HEK293 (cell line): Measurements from ENCODE around the gene ME3.

Experiments used
- CTCF ChIA-PET: fragments of 350-600 bp; formaldehyde crosslinking; extraction: SDS; loops from one replicate; lab custom pipeline; 2021; ENCODE audit warnings: antibody characterized with exemption; lab: Yijun Ruan, JAX
- POLR2A ChIA-PET: fragments of 300-600 bp; formaldehyde crosslinking; extraction: SDS; loops from one replicate; lab custom pipeline; 2020; ENCODE audit warnings: antibody characterized with exemption, inconsistent platforms; lab: Yijun Ruan, JAX
- H3K27ac ChIP-seq: fragments of 200-500 bp; sonication (Bioruptor generic); 2 replicates; pipeline ENCODE4 v1.5.1; 2014; ENCODE audit warnings: low read depth, low read length, control low read depth, inconsistent platforms; ENCODE audit errors: extremely low read depth
- H3K36me3 ChIP-seq, 2 experiments: fragments of 200-500 bp in 1 of 2; sonication (Bioruptor generic) in 1 of 2; 1 replicate in 1 of 2; 2 replicates in 1 of 2; pipeline ENCODE4 v1.5.1; 2014 to 2017; ENCODE audit warnings: inconsistent platforms in 2 of 2, low read length in 2 of 2; ENCODE audit not compliant: control insufficient read depth in 2 of 2, insufficient read depth in 1 of 2
- H3K4me1 ChIP-seq: fragments of 200-500 bp; sonication (Bioruptor generic); 2 replicates; pipeline ENCODE4 v1.5.1; 2014; ENCODE audit warnings: mild to moderate bottlenecking, low read length, inconsistent platforms; ENCODE audit not compliant: control insufficient read depth, insufficient read depth
- H3K4me3 ChIP-seq: 2 replicates; pipeline ENCODE4 v1.5.1; 2011; ENCODE audit warnings: low read depth, mild to moderate bottlenecking, control low read depth, low read length, moderate library complexity
- H3K9me3 ChIP-seq: fragments of 200-500 bp; sonication (Bioruptor generic); 2 replicates; pipeline ENCODE4 v1.5.1; 2014; ENCODE audit warnings: low read depth, low read length, inconsistent platforms; ENCODE audit not compliant: control insufficient read depth, insufficient read depth
- GLI2 ChIP-seq: fragments of 450-650 bp; formaldehyde crosslinking; IDR thresholded peaks from 2 replicates; pipeline ENCODE4; 2017; ENCODE audit warnings: missing biosample characterization, missing genetic modification characterization, low read depth, borderline replicate concordance
- KLF16 ChIP-seq: fragments of 450-650 bp; formaldehyde crosslinking; IDR thresholded peaks from 2 replicates; pipeline ENCODE4 v1.5.1; 2017; ENCODE audit warnings: missing biosample characterization, missing genetic modification characterization
- OSR2 ChIP-seq: fragments of 450-650 bp; formaldehyde crosslinking; IDR thresholded peaks from 2 replicates; pipeline ENCODE4 v1.5.1; 2016; ENCODE audit warnings: missing biosample characterization, missing genetic modification characterization
- PRDM6 ChIP-seq: fragments of 450-650 bp; formaldehyde crosslinking; IDR thresholded peaks from 2 replicates; pipeline ENCODE4 v1.5.1; 2017; ENCODE audit warnings: missing biosample characterization, missing genetic modification characterization
- RBAK ChIP-seq: fragments of 450-650 bp; formaldehyde crosslinking; IDR thresholded peaks from 2 replicates; pipeline ENCODE4 v1.5.1; 2016; ENCODE audit warnings: missing biosample characterization, missing genetic modification characterization
- YY2 ChIP-seq: fragments of 450-650 bp; formaldehyde crosslinking; IDR thresholded peaks from 2 replicates; pipeline ENCODE4 v1.5.1; 2016; ENCODE audit warnings: missing biosample characterization, missing genetic modification characterization
- ZBTB21 ChIP-seq: fragments of 450-650 bp; formaldehyde crosslinking; IDR thresholded peaks from 2 replicates; pipeline ENCODE4 v1.5.1; 2017; ENCODE audit warnings: missing biosample characterization, missing genetic modification characterization
- ZNF112 ChIP-seq: fragments of 450-650 bp; formaldehyde crosslinking; IDR thresholded peaks from 2 replicates; pipeline ENCODE4 v1.5.0; 2017; ENCODE audit warnings: missing biosample characterization, missing genetic modification characterization
- ZNF175 ChIP-seq: fragments of 450-650 bp; formaldehyde crosslinking; IDR thresholded peaks from 2 replicates; pipeline ENCODE4 v1.5.1; 2016; ENCODE audit warnings: missing biosample characterization, missing genetic modification characterization
- ZNF223 ChIP-seq: fragments of 450-650 bp; formaldehyde crosslinking; IDR thresholded peaks from 2 replicates; pipeline ENCODE4 v1.5.1; 2016; ENCODE audit warnings: missing biosample characterization, missing genetic modification characterization
- ZNF518A ChIP-seq: fragments of 450-650 bp; formaldehyde crosslinking; conservative IDR thresholded peaks from 2 replicates; pipeline ENCODE4 v1.5.1; 2016; ENCODE audit warnings: low read depth, missing biosample characterization, missing genetic modification characterization
- ZNF610 ChIP-seq: fragments of 450-650 bp; formaldehyde crosslinking; IDR thresholded peaks from 2 replicates; pipeline ENCODE4 v1.5.1; 2016; ENCODE audit warnings: missing biosample characterization, missing genetic modification characterization, borderline replicate concordance
- ZNF704 ChIP-seq: fragments of 450-650 bp; formaldehyde crosslinking; IDR thresholded peaks from 2 replicates; pipeline ENCODE4 v1.5.1; 2016; ENCODE audit warnings: missing biosample characterization, missing genetic modification characterization
- ZNF791 ChIP-seq: fragments of 450-650 bp; formaldehyde crosslinking; IDR thresholded peaks from 2 replicates; pipeline ENCODE4 v1.5.1; 2016; ENCODE audit warnings: missing biosample characterization, missing genetic modification characterization
- TF ChIP-seq, protein P1 (sequence below): fragments of 450-650 bp; formaldehyde crosslinking; IDR thresholded peaks from 2 replicates; pipeline ENCODE4 v1.5.1; 2016; ENCODE audit warnings: missing biosample characterization, missing genetic modification characterization
- TF ChIP-seq, protein P2 (sequence below): fragments of 450-650 bp; formaldehyde crosslinking; IDR thresholded peaks from 2 replicates; pipeline ENCODE4 v1.5.1; 2016; ENCODE audit warnings: missing biosample characterization, missing genetic modification characterization, borderline replicate concordance

ME3 gene

DNA sequence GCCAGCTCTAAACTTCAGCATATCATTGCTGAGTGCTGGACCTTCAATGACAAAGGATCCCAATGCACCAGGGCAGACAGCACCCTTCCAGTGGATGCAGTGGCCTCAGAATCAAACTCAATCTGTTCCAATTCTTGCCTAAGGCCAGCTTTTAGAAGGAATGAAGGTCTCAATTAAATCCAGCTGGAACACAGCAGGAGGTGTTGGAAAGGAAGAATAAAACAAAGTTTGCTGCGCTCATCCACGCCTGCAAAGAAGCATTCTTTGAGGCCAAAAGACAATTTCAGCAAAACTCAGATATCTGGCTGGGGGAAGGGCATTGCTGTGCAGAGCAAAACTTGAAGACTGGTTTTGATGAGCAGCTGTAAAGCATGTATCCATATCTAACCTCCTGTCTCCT, 177.1 kb downstream of the ME3 start:
- H3K27ac ChIP-seq: no peak overlapping the region
- H3K4me1 ChIP-seq: 0 out of 2 replicates have a peak, but pooled peaks cover under 1% of the 10 kb centered on the region
- H3K36me3 ChIP-seq: no peaks in the 10 kb centered on the region
- ChIA-PET CTCF (no interaction called here), POLR2A (interaction anchor here (1.1 kb wide), 1 partner anchor 12 kb away, joined by 4 read pairs; no protein-coding TSS in a partner anchor)
- no peak overlapping the region for H3K4me3 ChIP-seq
- no peaks in the 10 kb centered on the region for H3K9me3 ChIP-seq
- TF ChIP-seq ZBTB21: no peak
- TF ChIP-seq, protein P1, sequence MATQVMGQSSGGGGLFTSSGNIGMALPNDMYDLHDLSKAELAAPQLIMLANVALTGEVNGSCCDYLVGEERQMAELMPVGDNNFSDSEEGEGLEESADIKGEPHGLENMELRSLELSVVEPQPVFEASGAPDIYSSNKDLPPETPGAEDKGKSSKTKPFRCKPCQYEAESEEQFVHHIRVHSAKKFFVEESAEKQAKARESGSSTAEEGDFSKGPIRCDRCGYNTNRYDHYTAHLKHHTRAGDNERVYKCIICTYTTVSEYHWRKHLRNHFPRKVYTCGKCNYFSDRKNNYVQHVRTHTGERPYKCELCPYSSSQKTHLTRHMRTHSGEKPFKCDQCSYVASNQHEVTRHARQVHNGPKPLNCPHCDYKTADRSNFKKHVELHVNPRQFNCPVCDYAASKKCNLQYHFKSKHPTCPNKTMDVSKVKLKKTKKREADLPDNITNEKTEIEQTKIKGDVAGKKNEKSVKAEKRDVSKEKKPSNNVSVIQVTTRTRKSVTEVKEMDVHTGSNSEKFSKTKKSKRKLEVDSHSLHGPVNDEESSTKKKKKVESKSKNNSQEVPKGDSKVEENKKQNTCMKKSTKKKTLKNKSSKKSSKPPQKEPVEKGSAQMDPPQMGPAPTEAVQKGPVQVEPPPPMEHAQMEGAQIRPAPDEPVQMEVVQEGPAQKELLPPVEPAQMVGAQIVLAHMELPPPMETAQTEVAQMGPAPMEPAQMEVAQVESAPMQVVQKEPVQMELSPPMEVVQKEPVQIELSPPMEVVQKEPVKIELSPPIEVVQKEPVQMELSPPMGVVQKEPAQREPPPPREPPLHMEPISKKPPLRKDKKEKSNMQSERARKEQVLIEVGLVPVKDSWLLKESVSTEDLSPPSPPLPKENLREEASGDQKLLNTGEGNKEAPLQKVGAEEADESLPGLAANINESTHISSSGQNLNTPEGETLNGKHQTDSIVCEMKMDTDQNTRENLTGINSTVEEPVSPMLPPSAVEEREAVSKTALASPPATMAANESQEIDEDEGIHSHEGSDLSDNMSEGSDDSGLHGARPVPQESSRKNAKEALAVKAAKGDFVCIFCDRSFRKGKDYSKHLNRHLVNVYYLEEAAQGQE (tag by site-specific recombination): peak; percentile 47; the same call in 1 of the 2 replicates

DNA sequence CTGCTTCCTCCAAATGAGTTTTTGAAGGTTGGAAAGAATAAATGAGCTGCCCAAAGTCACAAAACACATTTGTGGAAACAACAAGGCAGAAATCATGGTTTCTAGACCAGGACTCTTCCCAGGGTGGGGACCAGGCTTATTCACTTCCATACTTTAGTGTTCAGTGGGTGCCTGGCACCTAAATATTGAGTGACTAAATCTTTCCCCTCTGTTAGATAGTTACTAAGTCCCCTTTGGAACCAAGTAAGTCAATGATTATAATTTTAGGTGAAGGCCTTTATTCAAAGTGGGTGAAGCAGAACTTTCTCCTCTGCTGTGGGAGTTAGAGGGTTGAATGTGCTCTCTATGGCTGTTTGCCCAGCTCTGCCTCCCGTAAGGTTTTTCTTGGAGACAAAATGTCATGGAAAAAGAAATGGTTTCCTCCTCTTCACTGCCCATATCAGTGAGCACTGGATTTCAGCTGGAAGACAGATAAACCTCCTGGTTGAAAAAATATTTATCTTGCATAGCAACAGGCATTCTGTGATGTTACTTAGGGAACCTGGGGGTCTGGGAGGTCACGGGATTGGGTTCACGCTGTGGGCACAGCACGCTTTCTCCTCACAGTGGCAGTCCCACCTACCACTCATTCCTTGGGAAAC, 179.9 kb downstream of the ME3 start:
- no peak overlapping the region for H3K27ac ChIP-seq
- no peaks in the 10 kb centered on the region for H3K36me3 ChIP-seq
- 0 out of 2 replicates have a peak, but pooled peaks cover 2% of the 10 kb centered on the region for H3K4me1 ChIP-seq
- no peak overlapping the region for H3K4me3 ChIP-seq
- ChIA-PET CTCF (interaction anchor here (1.0 kb wide), 1 partner anchor 24 kb away, joined by 3 read pairs; no protein-coding TSS in a partner anchor), POLR2A (no interaction called here)
- no peaks in the 10 kb centered on the region for H3K9me3 ChIP-seq
- TF ChIP-seq ZNF704 (tag by site-specific recombination): no peak
- TF ChIP-seq OSR2: no peak
- no peak for TF ChIP-seq ZNF112 (tag by site-specific recombination)
- no peak for TF ChIP-seq KLF16 (tag by site-specific recombination)
- TF ChIP-seq GLI2 (tag by site-specific recombination): no peak
- TF ChIP-seq YY2 (tag by site-specific recombination): no peak
- TF ChIP-seq, protein P2, sequence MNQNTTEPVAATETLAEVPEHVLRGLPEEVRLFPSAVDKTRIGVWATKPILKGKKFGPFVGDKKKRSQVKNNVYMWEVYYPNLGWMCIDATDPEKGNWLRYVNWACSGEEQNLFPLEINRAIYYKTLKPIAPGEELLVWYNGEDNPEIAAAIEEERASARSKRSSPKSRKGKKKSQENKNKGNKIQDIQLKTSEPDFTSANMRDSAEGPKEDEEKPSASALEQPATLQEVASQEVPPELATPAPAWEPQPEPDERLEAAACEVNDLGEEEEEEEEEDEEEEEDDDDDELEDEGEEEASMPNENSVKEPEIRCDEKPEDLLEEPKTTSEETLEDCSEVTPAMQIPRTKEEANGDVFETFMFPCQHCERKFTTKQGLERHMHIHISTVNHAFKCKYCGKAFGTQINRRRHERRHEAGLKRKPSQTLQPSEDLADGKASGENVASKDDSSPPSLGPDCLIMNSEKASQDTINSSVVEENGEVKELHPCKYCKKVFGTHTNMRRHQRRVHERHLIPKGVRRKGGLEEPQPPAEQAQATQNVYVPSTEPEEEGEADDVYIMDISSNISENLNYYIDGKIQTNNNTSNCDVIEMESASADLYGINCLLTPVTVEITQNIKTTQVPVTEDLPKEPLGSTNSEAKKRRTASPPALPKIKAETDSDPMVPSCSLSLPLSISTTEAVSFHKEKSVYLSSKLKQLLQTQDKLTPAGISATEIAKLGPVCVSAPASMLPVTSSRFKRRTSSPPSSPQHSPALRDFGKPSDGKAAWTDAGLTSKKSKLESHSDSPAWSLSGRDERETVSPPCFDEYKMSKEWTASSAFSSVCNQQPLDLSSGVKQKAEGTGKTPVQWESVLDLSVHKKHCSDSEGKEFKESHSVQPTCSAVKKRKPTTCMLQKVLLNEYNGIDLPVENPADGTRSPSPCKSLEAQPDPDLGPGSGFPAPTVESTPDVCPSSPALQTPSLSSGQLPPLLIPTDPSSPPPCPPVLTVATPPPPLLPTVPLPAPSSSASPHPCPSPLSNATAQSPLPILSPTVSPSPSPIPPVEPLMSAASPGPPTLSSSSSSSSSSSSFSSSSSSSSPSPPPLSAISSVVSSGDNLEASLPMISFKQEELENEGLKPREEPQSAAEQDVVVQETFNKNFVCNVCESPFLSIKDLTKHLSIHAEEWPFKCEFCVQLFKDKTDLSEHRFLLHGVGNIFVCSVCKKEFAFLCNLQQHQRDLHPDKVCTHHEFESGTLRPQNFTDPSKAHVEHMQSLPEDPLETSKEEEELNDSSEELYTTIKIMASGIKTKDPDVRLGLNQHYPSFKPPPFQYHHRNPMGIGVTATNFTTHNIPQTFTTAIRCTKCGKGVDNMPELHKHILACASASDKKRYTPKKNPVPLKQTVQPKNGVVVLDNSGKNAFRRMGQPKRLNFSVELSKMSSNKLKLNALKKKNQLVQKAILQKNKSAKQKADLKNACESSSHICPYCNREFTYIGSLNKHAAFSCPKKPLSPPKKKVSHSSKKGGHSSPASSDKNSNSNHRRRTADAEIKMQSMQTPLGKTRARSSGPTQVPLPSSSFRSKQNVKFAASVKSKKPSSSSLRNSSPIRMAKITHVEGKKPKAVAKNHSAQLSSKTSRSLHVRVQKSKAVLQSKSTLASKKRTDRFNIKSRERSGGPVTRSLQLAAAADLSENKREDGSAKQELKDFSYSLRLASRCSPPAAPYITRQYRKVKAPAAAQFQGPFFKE: no peak
- TF ChIP-seq ZBTB21: no peak
- TF ChIP-seq ZNF223: no peak
- no peak for TF ChIP-seq ZNF175 (tag by site-specific recombination)
- no peak for TF ChIP-seq ZNF791
- no peak for TF ChIP-seq RBAK (tag by site-specific recombination)
- TF ChIP-seq ZNF518A (tag by site-specific recombination): no peak
- TF ChIP-seq PRDM6 (tag by site-specific recombination): no peak
- TF ChIP-seq ZNF610: no peak
